Measurements from ENCODE around the gene FMN2. TPM values are rescaled to one million over a fixed set of nuclear protein-coding genes. Genes with fewer than 3 reads are reported as not detected.

The FMN2 gene
- total RNA-seq, 4 donors from 2014 or later, result 0.54 to 5.1 (median 1.2) TPM

GRCh38 chr1:240491796-240492195 lies 400.1 kb downstream of the FMN2 start:
- no peak overlapping the region for H3K27ac ChIP-seq

GRCh38 chr1:240492832-240493440 lies 401.3 kb downstream of the FMN2 start:
- no peak overlapping the region for H3K27ac ChIP-seq
- no peaks in the 10 kb centered on the region for H3K27me3 ChIP-seq
- no peaks in the 10 kb centered on the region for H3K4me1 ChIP-seq
- peaks cover 0 to 3% (median 0%) of the 10 kb centered on the region in 4 donors for H3K9me3 ChIP-seq
- TF ChIP-seq, protein P1, sequence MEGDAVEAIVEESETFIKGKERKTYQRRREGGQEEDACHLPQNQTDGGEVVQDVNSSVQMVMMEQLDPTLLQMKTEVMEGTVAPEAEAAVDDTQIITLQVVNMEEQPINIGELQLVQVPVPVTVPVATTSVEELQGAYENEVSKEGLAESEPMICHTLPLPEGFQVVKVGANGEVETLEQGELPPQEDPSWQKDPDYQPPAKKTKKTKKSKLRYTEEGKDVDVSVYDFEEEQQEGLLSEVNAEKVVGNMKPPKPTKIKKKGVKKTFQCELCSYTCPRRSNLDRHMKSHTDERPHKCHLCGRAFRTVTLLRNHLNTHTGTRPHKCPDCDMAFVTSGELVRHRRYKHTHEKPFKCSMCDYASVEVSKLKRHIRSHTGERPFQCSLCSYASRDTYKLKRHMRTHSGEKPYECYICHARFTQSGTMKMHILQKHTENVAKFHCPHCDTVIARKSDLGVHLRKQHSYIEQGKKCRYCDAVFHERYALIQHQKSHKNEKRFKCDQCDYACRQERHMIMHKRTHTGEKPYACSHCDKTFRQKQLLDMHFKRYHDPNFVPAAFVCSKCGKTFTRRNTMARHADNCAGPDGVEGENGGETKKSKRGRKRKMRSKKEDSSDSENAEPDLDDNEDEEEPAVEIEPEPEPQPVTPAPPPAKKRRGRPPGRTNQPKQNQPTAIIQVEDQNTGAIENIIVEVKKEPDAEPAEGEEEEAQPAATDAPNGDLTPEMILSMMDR (IDR thresholded peaks at IDR 0.05), result peak in 2 of 6 experiments; percentile 4 to 8
- no peak for TF ChIP-seq POLR2A (IDR thresholded peaks at IDR 0.05)
- H3K4me3 ChIP-seq, result peak overlapping the region in 1 of 4 donors; percentile 4
- DNase-seq, result peak in 1 of 3 donors; percentile 50
- no peaks in the 10 kb centered on the region for H3K36me3 ChIP-seq

More at GRCh38 chr1:240491796-240492195, 400.1 kb downstream of the FMN2 start:
- TF ChIP-seq, protein P1 (IDR thresholded peaks at IDR 0.05), result no peak
- no peak for TF ChIP-seq POLR2A (IDR thresholded peaks at IDR 0.05)
- H3K4me3 ChIP-seq, result no peak overlapping the region
- peaks cover 0 to 3% (median 0%) of the 10 kb centered on the region in 4 donors for H3K9me3 ChIP-seq
- no peaks in the 10 kb centered on the region for H3K4me1 ChIP-seq
- no peak for DNase-seq
- no peaks in the 10 kb centered on the region for H3K36me3 ChIP-seq
- H3K27me3 ChIP-seq, result no peaks in the 10 kb centered on the region

- no peak for TF ChIP-seq POLR2A (IDR thresholded peaks at IDR 0.05)
- TF ChIP-seq, protein P1 (IDR thresholded peaks at IDR 0.05), result no peak
- no peaks in the 10 kb centered on the region for H3K27me3 ChIP-seq
- no peaks in the 10 kb centered on the region for H3K4me1 ChIP-seq
- no peak overlapping the region for H3K4me3 ChIP-seq
- H3K9me3 ChIP-seq, result peaks cover 0 to 3% (median 0%) of the 10 kb centered on the region in 4 donors
- DNase-seq, result no peak
- H3K36me3 ChIP-seq, result no peaks in the 10 kb centered on the region
- H3K27ac ChIP-seq, result no peak overlapping the region
Measured at GRCh38 chr1:240495601-240496000, 403.9 kb downstream of the FMN2 start.

DNA sequence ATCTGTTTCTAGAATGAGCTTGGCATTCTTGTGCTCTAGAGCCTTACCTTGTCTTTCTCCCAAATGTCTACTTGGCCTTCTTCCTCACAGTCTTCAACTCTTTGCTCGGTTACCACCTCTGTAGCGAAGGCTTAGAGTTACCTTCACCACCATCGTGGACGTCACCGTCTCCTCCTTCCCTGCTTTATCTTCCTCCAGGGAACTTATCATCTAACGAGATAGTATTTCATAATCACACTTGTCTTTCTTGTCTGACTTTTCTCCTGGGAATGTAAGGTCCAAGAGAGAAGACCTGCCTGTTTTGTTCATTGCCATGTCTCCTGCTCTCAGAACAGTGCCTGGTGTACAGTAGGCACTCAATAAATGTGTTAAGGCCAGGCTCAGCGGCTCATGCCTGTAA lies 404.7 kb downstream of the FMN2 start:
- TF ChIP-seq, protein P1 (IDR thresholded peaks at IDR 0.05), result no peak
- no peak for TF ChIP-seq POLR2A (IDR thresholded peaks at IDR 0.05)
- Histone ChIP-seq H3K4me3 (no peak overlapping the region), H3K36me3 (no peaks in the 10 kb centered on the region), H3K9me3 (peaks cover 0 to 3% (median 0%) of the 10 kb centered on the region in 4 donors), H3K27ac (no peak overlapping the region), H3K4me1 (no peaks in the 10 kb centered on the region), H3K27me3 (no peaks in the 10 kb centered on the region)
- no peak for DNase-seq

DNA sequence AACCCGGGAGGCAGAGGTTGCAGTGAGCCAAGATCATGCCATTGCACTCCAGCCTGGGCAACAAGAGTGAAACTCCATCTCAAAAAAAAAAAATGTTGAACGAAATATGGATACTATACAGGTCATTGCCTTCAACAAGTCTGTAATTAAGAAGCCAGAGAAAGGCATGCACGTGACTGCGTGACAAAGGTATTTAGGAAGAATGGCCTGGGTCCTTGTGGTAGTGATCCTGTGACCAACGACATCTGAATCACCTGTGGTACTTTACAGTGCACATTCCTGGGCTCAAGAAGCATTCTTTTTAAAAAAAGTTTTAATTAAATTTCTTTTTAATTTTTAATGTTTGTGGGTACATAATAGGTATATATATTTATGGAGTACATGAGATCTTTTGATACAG lies 405.3 kb downstream of the FMN2 start:
- H3K27me3 ChIP-seq, result no peaks in the 10 kb centered on the region
- no peaks in the 10 kb centered on the region for H3K36me3 ChIP-seq
- no peak for DNase-seq
- H3K4me1 ChIP-seq, result no peaks in the 10 kb centered on the region
- no peak overlapping the region for H3K4me3 ChIP-seq
- peaks cover 0 to 3% (median 0%) of the 10 kb centered on the region in 4 donors for H3K9me3 ChIP-seq
- no peak for TF ChIP-seq POLR2A (IDR thresholded peaks at IDR 0.05)
- TF ChIP-seq, protein P1 (IDR thresholded peaks at IDR 0.05), result no peak
- H3K27ac ChIP-seq, result no peak overlapping the region

All from Peyer's patch (tissue), 4 donors.